Endothelial cell of umbilical vein (primary cell): ENCODE results near the gene RAB44. TPM values are rescaled to one million over a fixed set of nuclear protein-coding genes. Genes with fewer than 3 reads are reported as not detected.

Source experiments
- BruUV-seq: library from RNA; stranded (reverse); fragments of 400-500 nt; replicated peaks from 2 replicates; lab custom pipeline; 2021; lab: Mats Ljungman, UMichigan
- CTCF ChIA-PET: fragments of 300-600, 350-600 bp; sonication (Branson Sonifier 250); formaldehyde crosslinking; loops from one replicate; lab custom pipeline; 2021; ENCODE audit warnings: antibody characterized with exemption, inconsistent platforms; lab: Charles Lee
- POLR2A ChIA-PET: fragments of 300-600, 350-600 bp; sonication (Branson Sonifier 250); formaldehyde crosslinking; loops from one replicate; lab custom pipeline; 2021; ENCODE audit warnings: antibody characterized with exemption, inconsistent platforms; lab: Charles Lee
- DNase-seq: peaks from one replicate; pipeline ENCODE4 v3.0.0-alpha.2; 2011; ENCODE audit warnings: low read depth, low spot score
- FAIRE-seq: peaks from 2 replicates; lab custom pipeline; 2011; peaks lifted over from hg19 to GRCh38; lab: Jason Lieb, UNC
- H2AFZ ChIP-seq: 2 replicates; pipeline ENCODE4 v1.6.0; 2012; ENCODE audit warnings: low read depth, low read length, control low read depth, inconsistent platforms
- H3K27ac ChIP-seq: 2 replicates; pipeline ENCODE4 v1.5.1; 2011; ENCODE audit warnings: low read depth, mild to moderate bottlenecking, control low read depth, low read length, moderate library complexity; ENCODE audit not compliant: insufficient read depth
- H3K27me3 ChIP-seq, 2 experiments: 2 replicates each; pipeline versions ENCODE4 v1.6.0 to v1.6.1; 2011; ENCODE audit warnings: low read length in 2 of 2, mixed read lengths in 1 of 2; ENCODE audit not compliant: control insufficient read depth in 2 of 2, insufficient read depth in 2 of 2
- H3K36me3 ChIP-seq, 2 experiments: 2 replicates in 1 of 2; 3 replicates in 1 of 2; pipeline ENCODE4 v1.5.1; 2011; ENCODE audit warnings: low read length in 2 of 2, mild to moderate bottlenecking in 1 of 2, moderate library complexity in 1 of 2; ENCODE audit not compliant: control insufficient read depth in 2 of 2, insufficient read depth in 2 of 2; ENCODE audit errors: extremely low read depth in 1 of 2
- H3K4me1 ChIP-seq: 3 replicates; pipeline ENCODE4 v1.5.1; 2011; ENCODE audit warnings: mild to moderate bottlenecking, low read length; ENCODE audit not compliant: control insufficient read depth, insufficient read depth; ENCODE audit errors: extremely low read depth
- H3K4me2 ChIP-seq: 2 replicates; pipeline ENCODE4 v1.6.1; 2011; ENCODE audit warnings: low read length, control low read depth, mixed read lengths; ENCODE audit not compliant: insufficient read depth
- H3K4me3 ChIP-seq, 3 experiments: fragments of 200-600 bp in 1 of 3; sonication (generic), shearing (Covaris generic) in 1 of 3; replicated peaks in 1 of 3; 2 replicates each; pipeline ENCODE4 v1.5.1; 2011 to 2016; ENCODE audit warnings: control low read depth in 3 of 3, low read length in 3 of 3, mild to moderate bottlenecking in 2 of 3, inconsistent platforms in 1 of 3, low read depth in 1 of 3, moderate library complexity in 1 of 3; ENCODE audit not compliant: insufficient read depth in 1 of 3
- H3K79me2 ChIP-seq: 2 replicates; pipeline ENCODE4 v1.6.0; 2012; ENCODE audit warnings: low read length, inconsistent platforms; ENCODE audit not compliant: control insufficient read depth, insufficient read depth
- H3K9ac ChIP-seq: replicated peaks from 2 replicates; pipeline ENCODE3; 2011; ENCODE audit warnings: low read length, control low read depth; ENCODE audit not compliant: insufficient read depth; ENCODE audit errors: extremely low read depth
- H3K9me1 ChIP-seq: replicated peaks from 3 replicates; pipeline ENCODE4 v1.6.0; 2011; ENCODE audit warnings: mild to moderate bottlenecking, low read length; ENCODE audit not compliant: control insufficient read depth, insufficient read depth; ENCODE audit errors: extremely low read depth
- H3K9me3 ChIP-seq: replicated peaks from 2 replicates; pipeline ENCODE4 v1.5.1; 2012; ENCODE audit warnings: low read length, inconsistent platforms; ENCODE audit not compliant: control insufficient read depth, insufficient read depth
- H4K20me1 ChIP-seq: replicated peaks from 2 replicates; pipeline ENCODE3; 2011; ENCODE audit warnings: mild to moderate bottlenecking, low read length; ENCODE audit not compliant: control insufficient read depth, insufficient read depth; ENCODE audit errors: extremely low read depth
- CTCF ChIP-seq, 2 donors: IDR thresholded peaks; 1 replicate in 1 of 2; 2 replicates in 1 of 2; pipeline ENCODE4 v1.5.1; 2011; ENCODE audit warnings: low read length in 2 of 2, mild to moderate bottlenecking in 2 of 2, moderate library complexity in 2 of 2, control low read depth in 1 of 2, inconsistent platforms in 1 of 2, low read depth in 1 of 2; ENCODE audit not compliant: insufficient read depth in 1 of 2; ENCODE audit errors: extremely low read depth in 1 of 2
- EZH2 ChIP-seq: IDR thresholded peaks from 2 replicates; pipeline ENCODE4 v1.6.1; 2012; ENCODE audit warnings: borderline replicate concordance, low read depth, mild to moderate bottlenecking, moderate library complexity, low read length, inconsistent platforms; ENCODE audit not compliant: severe bottlenecking
- FOS ChIP-seq: IDR thresholded peaks from 2 replicates; pipeline ENCODE4 v1.6.1; 2011; ENCODE audit warnings: mild to moderate bottlenecking, low read length, moderate library complexity, borderline replicate concordance; ENCODE audit not compliant: insufficient read depth
- GATA2 ChIP-seq: IDR thresholded peaks from 2 replicates; pipeline ENCODE4 v1.7.0; 2011; ENCODE audit warnings: low read depth, mild to moderate bottlenecking, moderate library complexity, mixed read lengths, low read length; ENCODE audit not compliant: insufficient read length, insufficient read depth
- JUN ChIP-seq: IDR thresholded peaks from 2 replicates; pipeline ENCODE4 v1.6.1; 2011; ENCODE audit warnings: borderline replicate concordance, low read depth; ENCODE audit not compliant: insufficient read length, insufficient read depth
- MAX ChIP-seq: IDR thresholded peaks from 2 replicates; pipeline ENCODE4 v1.6.1; 2011; ENCODE audit not compliant: insufficient read depth, insufficient read length
- MYC ChIP-seq: IDR thresholded peaks from one replicate; pipeline ENCODE4 v1.6.1; 2011; ENCODE audit warnings: mild to moderate bottlenecking, low read depth, low read length
- POLR2A ChIP-seq: IDR thresholded peaks from 2 replicates; pipeline ENCODE4 v1.6.1; 2012; ENCODE audit warnings: low read depth, mild to moderate bottlenecking, control low read depth, low read length
- POLR2AphosphoS5 ChIP-seq: IDR thresholded peaks from 2 replicates; pipeline ENCODE4 v1.6.1; 2012; ENCODE audit warnings: low read depth, mild to moderate bottlenecking, control low read depth, low read length, moderate library complexity; ENCODE audit not compliant: insufficient read depth
- dilution Hi-C: fragments of 300-500 bp; cut with MboI; formaldehyde crosslinking; loops from one replicate; pipeline ENCODE4 v1.15.0; 2019; ENCODE audit warnings: low sequenced_read_pairs; ENCODE audit not compliant: extremely low pct_ligation_motif_present
- intact Hi-C: fragments of 100-400 bp; cut with micrococcal nuclease; formaldehyde crosslinking; loops from one replicate; pipeline ENCODE4 v1.10.0; 2022
- polyA plus RNA-seq, 4 experiments: library from polyadenylated mRNA; depleted of rRNA in 3 of 4; stranded (reverse) in 3 of 4; unstranded in 1 of 4; fragments of >200 nt; gene quantifications; 2 replicates each; pipeline versions ENCODE4 v1.2.1 to v1.2.3, GENCODE V29; 2011 to 2012; ENCODE audit warnings: missing spikeins in 1 of 4
- total RNA-seq: library from RNA; stranded (reverse); gene quantifications from 2 replicates; pipeline ENCODE4 v1.2.3, GENCODE V29; 2021

Gene RAB44
- total and polyA plus RNA-seq, 2 donors (not counting 3 experiments of a cell fraction or from before 2014, with no cell fraction given): 0.03 to 0.11 TPM

- intact Hi-C loops: no loop called here
- Histone ChIP-seq H3K4me1 (peaks cover 3% of the 10 kb centered on the region), H3K9me3 (no peaks in the 10 kb centered on the region), H3K27me3 (no peaks in the 10 kb centered on the region), H3K27ac (no peak overlapping the region), H3K9me1 (no peaks in the 10 kb centered on the region), H3K4me3 (no peak overlapping the region), H2AFZ (no peak overlapping the region), H3K79me2 (peaks cover 12% of the 10 kb centered on the region), H3K4me2 (no peak overlapping the region), H4K20me1 (no peaks in the 10 kb centered on the region), H3K9ac (no peak overlapping the region), H3K36me3 (peaks cover 28 to 29% of the 10 kb centered on the region in 2 experiments)
- TF ChIP-seq POLR2A: peak; percentile 39
- peak; percentile 63 for TF ChIP-seq POLR2AphosphoS5
- no peak for TF ChIP-seq JUN
- DNase-seq (no peak), FAIRE-seq (no peak)
- dilution Hi-C loops: loop anchor here (10.0 kb wide), 1 partner anchor 73 kb away; no protein-coding TSS in a partner anchor
- POLR2A ChIA-PET: interaction anchor here (0.6 to 1.2 kb wide), 3 partner anchors 9 to 200 kb away, joined by 3 to 5 read pairs (median 3); partner anchors contain the start of gene CDKN1A
- CTCF ChIA-PET: interaction anchor here (0.8 to 1.8 kb wide), 4 partner anchors 31 to 73 kb away, joined by 4 to 11 read pairs (median 4); no protein-coding TSS in a partner anchor
- no TSS peak for BruUV-seq
Observed at GRCh38 chr6:36688063-36688738, 9.4 kb upstream of the RAB44 start.

- dilution Hi-C loops (loop anchor here (10.0 kb wide), 1 partner anchor 74 kb away; no protein-coding TSS in a partner anchor), intact Hi-C loops (no loop called here)
- BruUV-seq: no TSS peak
- FAIRE-seq (no peak), DNase-seq (no peak)
- Histone ChIP-seq H3K9ac (no peak overlapping the region), H3K27ac (no peak overlapping the region), H3K4me1 (peaks cover 3% of the 10 kb centered on the region), H3K27me3 (no peaks in the 10 kb centered on the region), H3K36me3 (peaks cover 25 to 28% of the 10 kb centered on the region in 2 experiments), H2AFZ (no peak overlapping the region), H3K4me2 (no peak overlapping the region), H3K79me2 (peaks cover 6% of the 10 kb centered on the region), H3K4me3 (no peak overlapping the region), H4K20me1 (no peaks in the 10 kb centered on the region), H3K9me3 (no peaks in the 10 kb centered on the region), H3K9me1 (no peaks in the 10 kb centered on the region)
- ChIA-PET CTCF (interaction anchor here (0.8 to 2.3 kb wide), 5 partner anchors 31 to 74 kb away, joined by 4 to 18 read pairs (median 5); no protein-coding TSS in a partner anchor), POLR2A (interaction anchor here (0.6 to 1.2 kb wide), 2 partner anchors 10 to 201 kb away, joined by 3 to 5 read pairs; partner anchors contain the start of gene CDKN1A)
- TF ChIP-seq FOS (no peak), GATA2 (no peak), MYC (no peak), JUN (no peak), CTCF (IDR thresholded peaks at IDR 0.05; ENCODE audit: extremely low read depth in 1 of 2, insufficient read depth in 1 of 2, low read depth in 1 of 2, low read length in 2 of 2) (no peak), POLR2A (no peak), EZH2 (no peak), MAX (no peak), POLR2AphosphoS5 (no peak)
Observed at GRCh38 chr6:36688739-36689075, 8.9 kb upstream of the RAB44 start.
